Fibroblast of upper back skin (primary cell): ENCODE measurements around the gene HMGXB3.
"Not testable (repeated sequence)": the region's sequence is repeated elsewhere in the genome, so short reads cannot be mapped to it uniquely, and the experiment has no call there.

Experiments used
- DNase-seq: peaks from one replicate; pipeline ENCODE4 v3.0.0-alpha.2; 2013

The HMGXB3 gene

GRCh38 chr5:150069672-150070627, 69.4 kb downstream of the HMGXB3 start:
- no peak for DNase-seq

- DNase-seq: no peak
Measured at GRCh38 chr5:150070821-150071220, 70.3 kb downstream of the HMGXB3 start.

GRCh38 chr5:150073086-150073625, 72.6 kb downstream of the HMGXB3 start:
- no peak for DNase-seq

GRCh38 chr5:150073677-150074076, 73.1 kb downstream of the HMGXB3 start:
- DNase-seq: no peak

GRCh38 chr5:150075233-150075632, 74.7 kb downstream of the HMGXB3 start:
- no peak for DNase-seq

GRCh38 chr5:150075806-150076205, 75.3 kb downstream of the HMGXB3 start:
- DNase-seq: no peak

- DNase-seq: no peak
Measured at GRCh38 chr5:150077060-150077459, 76.5 kb downstream of the HMGXB3 start.

GRCh38 chr5:150077996-150078801, 77.7 kb downstream of the HMGXB3 start:
- DNase-seq: no peak

GRCh38 chr5:150078802-150079689, 78.5 kb downstream of the HMGXB3 start:
- DNase-seq: no peak

- DNase-seq: no peak
Measured at GRCh38 chr5:150079909-150080461, 79.4 kb downstream of the HMGXB3 start.

GRCh38 chr5:150080696-150081435, 80.3 kb downstream of the HMGXB3 start:
- DNase-seq: no peak

- DNase-seq: no peak
Measured at GRCh38 chr5:150081541-150082283, 81.2 kb downstream of the HMGXB3 start.

GRCh38 chr5:150082374-150082773, 81.8 kb downstream of the HMGXB3 start:
- no peak for DNase-seq

GRCh38 chr5:150082889-150083288, 82.3 kb downstream of the HMGXB3 start:
- DNase-seq: no peak

- not testable (repeated sequence) for DNase-seq
Measured at GRCh38 chr5:150084754-150085153, 84.2 kb downstream of the HMGXB3 start.

- DNase-seq: no peak
Measured at GRCh38 chr5:150085191-150085912, 84.8 kb downstream of the HMGXB3 start.

GRCh38 chr5:150085950-150086715, 85.6 kb downstream of the HMGXB3 start, which contains the start of gene CSF1R:
Gene CSF1R, minus strand, starts transcription at chr5:150086554. Its CDS starts 127 bp downstream, at chr5:150086427.
- DNase-seq: no peak

GRCh38 chr5:150092159-150092787, 91.7 kb downstream of the HMGXB3 start:
- DNase-seq: no peak
